Esophagus muscularis mucosa (tissue), 3 donors: ENCODE data around the gene TRABD2B.

Experiments
- CTCF ChIP-seq, 3 experiments: fragments of 200-600 bp in 2 of 3; fragments of 450-650 bp in 1 of 3; sonication (generic) in 2 of 3; IDR thresholded peaks; one replicate each; pipeline ENCODE4 v1.5.1; 2017 to 2019; ENCODE audit warnings: antibody characterized with exemption in 3 of 3, mild to moderate bottlenecking in 2 of 3, moderate library complexity in 1 of 3
- POLR2A ChIP-seq: fragments of 450-650 bp; IDR thresholded peaks from one replicate; pipeline ENCODE4 v1.6.1; 2017; ENCODE audit warnings: antibody characterized with exemption, moderate library complexity, mild to moderate bottlenecking, low read depth
- POLR2AphosphoS5 ChIP-seq, 2 donors: sonication (generic); formaldehyde crosslinking; IDR thresholded peaks; one replicate each; pipeline ENCODE4 v1.6.1; 2017; ENCODE audit warnings: antibody characterized with exemption in 2 of 2

- no peak for TF ChIP-seq CTCF (IDR thresholded peaks at IDR 0.05)
- TF ChIP-seq POLR2AphosphoS5 (IDR thresholded peaks at IDR 0.05), result no peak
- no peak for TF ChIP-seq POLR2A
Measured at GRCh38 chr1:47772960-47773682, 224.1 kb downstream of the TRABD2B start.
